ENCODE measurements around the gene IDS.

IDS gene

DNA sequence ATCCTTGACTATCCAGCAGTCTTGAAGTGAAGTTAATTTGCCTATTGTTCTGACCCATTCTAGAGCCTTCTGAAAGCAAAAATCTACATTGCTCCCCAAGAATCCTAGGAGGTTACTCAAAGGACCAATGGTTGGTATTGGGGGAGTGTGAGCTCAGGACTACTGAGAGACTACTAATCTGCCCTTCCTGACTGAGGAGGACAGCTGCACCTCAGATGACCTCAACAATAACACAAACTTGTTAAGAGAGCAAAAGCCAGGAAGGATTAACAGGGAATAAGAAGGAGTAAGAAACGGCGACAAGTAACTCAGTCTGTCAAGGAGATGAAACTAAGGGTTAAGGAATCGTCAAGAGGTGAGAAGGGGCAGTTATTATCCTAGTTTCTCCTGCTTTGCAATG is 43.4 kb downstream of the IDS start:
- no peak for DNase-seq (ENCODE audit: low read depth in 1 of 2, low spot score in 1 of 2)

DNA sequence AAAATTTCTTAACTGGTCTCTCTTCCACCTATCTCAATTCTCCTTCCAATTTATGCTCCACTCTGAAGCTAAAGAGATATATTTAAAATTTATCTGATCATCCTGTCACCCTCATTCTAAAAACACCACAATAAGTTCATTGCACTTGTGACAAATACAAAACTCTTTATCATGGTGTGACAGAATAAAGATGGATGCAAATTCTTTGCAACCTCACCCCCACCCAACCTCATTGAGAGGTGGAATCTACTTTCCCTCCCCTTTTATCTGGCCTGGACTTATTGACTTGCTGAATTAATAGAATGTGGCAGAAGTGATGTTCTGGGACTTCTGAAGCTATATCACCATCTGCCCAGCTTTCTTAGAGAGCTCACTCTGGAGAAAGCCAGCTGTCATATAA is 46.5 kb downstream of the IDS start:
- no peak for DNase-seq (ENCODE audit: low read depth in 1 of 2, low spot score in 1 of 2)

DNA sequence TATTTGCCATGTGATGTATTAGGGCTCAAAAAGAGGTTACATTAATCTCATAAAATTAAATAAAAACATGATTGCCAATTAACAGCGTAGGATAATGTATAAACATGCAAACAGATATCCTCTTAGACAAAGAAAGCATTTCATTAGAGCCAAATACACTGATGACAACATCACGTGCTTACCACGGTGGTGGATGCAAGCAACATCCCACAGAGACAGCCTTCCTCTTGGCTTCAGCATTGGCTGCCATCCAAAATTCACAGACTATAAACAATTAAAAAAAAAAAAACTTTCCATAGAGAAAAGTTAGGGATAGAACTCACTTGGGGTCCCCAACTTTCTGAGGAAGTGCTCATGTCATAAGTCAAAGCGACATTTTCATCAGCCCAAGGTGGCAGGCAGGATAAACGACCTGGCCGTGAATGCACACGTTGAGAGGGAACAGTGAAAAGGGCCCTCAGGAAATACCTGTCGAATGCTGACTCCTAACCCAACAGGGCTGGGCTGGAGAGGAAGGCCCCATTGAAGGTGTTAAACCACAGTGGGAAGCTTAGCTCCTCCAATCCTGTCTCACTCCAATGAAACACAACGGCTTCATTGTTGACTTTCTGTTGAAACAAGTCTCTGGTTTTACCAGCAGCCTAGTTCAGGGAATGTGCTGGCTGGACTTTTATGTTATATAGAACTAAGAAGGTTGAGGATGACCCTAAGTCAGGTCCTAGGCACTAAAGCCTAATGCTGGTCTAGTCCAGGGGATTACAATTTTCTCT is 48.4 kb downstream of the IDS start:
- DNase-seq (ENCODE audit: low read depth in 1 of 2, low spot score in 1 of 2): no peak

DNA sequence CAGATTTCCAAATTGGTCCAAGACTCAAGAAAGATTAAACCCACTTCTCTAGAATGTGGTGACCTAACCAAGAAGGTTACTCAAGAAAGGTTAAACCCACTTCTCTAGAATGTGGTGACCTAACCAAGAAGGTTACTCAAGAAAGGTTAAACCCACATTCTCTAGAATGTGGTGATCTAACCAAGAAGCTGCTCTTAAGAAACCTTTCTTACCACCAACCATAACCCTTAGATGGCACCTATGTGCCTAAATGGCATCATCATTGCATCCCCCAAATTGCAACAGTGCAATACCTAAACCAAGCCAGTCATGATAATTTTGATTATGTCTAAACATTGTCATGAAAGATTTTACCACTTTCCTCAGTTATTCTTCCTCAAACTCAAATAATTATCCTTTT is 49.2 kb downstream of the IDS start:
- DNase-seq (ENCODE audit: low read depth in 1 of 2, low spot score in 1 of 2): no peak

DNA sequence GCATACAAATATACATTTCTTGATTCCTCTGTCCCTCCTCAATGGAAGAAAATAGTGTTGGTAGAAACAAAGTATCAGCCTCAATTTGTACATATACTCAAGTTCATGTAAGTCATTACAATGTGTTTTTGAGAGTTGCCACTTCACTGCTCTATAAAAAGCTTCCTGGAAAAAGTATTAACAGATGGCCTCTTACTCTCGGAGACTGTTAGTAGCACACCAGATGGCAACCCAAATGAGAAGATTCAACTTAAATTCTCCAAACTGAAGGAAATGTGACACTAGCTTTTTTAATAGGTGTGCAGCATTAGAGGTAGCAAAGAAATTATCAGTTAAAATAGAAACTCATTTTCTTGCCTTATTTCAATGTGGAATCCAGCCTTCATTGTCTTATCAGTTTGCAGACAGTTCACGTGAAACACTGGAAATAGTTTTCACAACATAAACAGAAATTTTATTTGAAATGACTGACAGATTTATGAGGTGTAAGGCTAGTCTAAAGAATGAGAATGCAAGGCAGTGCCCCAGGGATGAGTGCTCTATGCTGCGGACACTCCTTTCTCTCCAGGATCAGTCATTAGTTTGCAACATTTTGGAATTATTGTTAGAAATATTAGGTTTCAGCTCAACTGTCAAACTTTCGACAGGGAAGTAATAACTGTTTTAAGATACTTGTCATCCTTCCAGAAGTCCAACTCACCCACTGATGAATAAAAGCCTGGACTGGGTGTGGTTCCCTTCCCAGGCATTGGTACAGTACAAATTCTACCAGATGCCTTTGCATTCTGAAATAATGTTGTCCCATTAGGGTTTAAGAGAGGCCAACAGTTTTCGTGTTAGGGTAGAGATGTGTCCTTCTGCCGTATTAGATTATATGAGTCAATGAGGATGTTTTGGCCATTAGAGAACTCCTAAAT is 50.9 kb downstream of the IDS start:
- DNase-seq (ENCODE audit: low read depth in 1 of 2, low spot score in 1 of 2): no peak

DNA sequence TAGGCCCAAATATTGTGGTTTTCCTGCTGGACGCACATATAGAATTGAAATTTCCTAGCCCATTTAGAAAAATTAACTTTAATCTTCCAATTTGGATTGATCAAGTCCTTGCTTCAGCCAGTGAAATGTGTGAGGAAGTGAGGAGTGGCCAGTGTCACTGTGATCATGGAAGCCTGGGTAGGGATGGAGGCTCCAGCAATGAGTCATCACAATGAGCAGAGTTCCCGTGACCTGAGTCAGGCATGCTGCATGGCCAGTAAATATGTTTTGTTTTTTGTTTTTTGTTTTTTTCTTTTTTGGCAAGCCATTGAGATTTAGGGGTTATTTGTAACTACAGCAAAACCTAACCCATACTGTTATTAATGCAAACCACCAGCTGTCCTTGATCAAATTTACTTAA is 52.1 kb downstream of the IDS start:
- DNase-seq (ENCODE audit: low read depth in 1 of 2, low spot score in 1 of 2): no peak

DNA sequence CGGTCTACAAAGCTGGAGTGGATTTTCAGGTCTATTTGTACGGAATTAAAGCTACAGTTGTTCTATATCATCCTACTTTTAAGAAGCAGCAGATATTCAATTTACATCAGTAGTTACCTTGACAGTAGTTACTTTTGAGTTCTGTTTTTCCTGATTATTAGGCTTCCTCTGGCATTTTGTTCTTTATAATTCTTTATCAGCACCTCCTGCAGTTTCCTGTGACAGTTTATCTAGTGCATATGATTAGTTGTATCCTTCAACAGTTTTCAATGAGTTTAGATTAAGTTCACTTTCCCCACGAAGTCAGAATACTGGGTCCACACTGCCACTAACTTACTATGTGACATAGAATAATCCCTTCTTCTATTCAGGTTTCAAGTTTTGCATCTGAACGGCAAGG is 71.7 kb downstream of the IDS start:
- no peak for DNase-seq (ENCODE audit: low read depth in 1 of 2, low spot score in 1 of 2)

DNA sequence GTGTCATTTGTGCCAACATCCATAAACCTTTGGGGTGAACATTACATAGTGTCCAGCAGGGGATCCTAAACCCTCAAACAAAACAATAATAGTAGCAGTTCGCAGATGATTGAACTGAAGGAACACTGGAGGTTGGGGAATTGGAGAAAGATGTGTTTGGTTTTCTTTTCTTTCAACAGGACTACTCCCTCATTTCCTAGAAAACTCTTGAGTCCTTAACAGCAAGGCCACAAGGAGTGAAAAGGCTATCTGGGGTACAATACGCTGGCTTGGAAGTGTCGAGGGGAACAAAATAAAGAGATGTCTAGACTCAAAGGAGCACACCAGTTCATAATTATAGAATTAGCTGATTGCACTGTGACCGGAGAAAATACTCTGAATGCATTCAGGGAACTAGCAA is 72.1 kb downstream of the IDS start:
- no peak for DNase-seq (ENCODE audit: low read depth in 1 of 2, low spot score in 1 of 2)

All from activated T-helper 1 cell treated with anti-CD3 and anti-CD28 coated beads, Interleukin-2, amount 50 U/mL, for 16 hours (primary cell).